Measurements from ENCODE around the gene DGAT2.

The DGAT2 gene

GRCh38 chr11:75780888-75781287, 12.3 kb downstream of the DGAT2 start:
- no peak for DNase-seq (ENCODE audit: low read depth in 2 of 2)

GRCh38 chr11:75781296-75781695, 12.7 kb downstream of the DGAT2 start:
- DNase-seq (ENCODE audit: low read depth in 2 of 2): no peak

- no peak for DNase-seq (ENCODE audit: low read depth in 2 of 2)
Measured at GRCh38 chr11:75781831-75782230, 13.3 kb downstream of the DGAT2 start.

GRCh38 chr11:75782540-75783263, 14.1 kb downstream of the DGAT2 start:
- no peak for DNase-seq (ENCODE audit: low read depth in 2 of 2)

- no peak for DNase-seq (ENCODE audit: low read depth in 2 of 2)
Measured at GRCh38 chr11:75783416-75784084, 15.0 kb downstream of the DGAT2 start.

GRCh38 chr11:75784085-75784478, 15.5 kb downstream of the DGAT2 start:
- no peak for DNase-seq (ENCODE audit: low read depth in 2 of 2)

- DNase-seq (ENCODE audit: low read depth in 2 of 2): no peak
Measured at GRCh38 chr11:75784506-75784905, 15.9 kb downstream of the DGAT2 start.

- DNase-seq (ENCODE audit: low read depth in 2 of 2): no peak
Measured at GRCh38 chr11:75785187-75785586, 16.6 kb downstream of the DGAT2 start.

- DNase-seq (ENCODE audit: low read depth in 2 of 2): no peak
Measured at GRCh38 chr11:75786101-75786736, 17.6 kb downstream of the DGAT2 start.

GRCh38 chr11:75789521-75789920, 20.9 kb downstream of the DGAT2 start:
- no peak for DNase-seq (ENCODE audit: low read depth in 2 of 2)

- DNase-seq (ENCODE audit: low read depth in 2 of 2): no peak
Measured at GRCh38 chr11:75790986-75791385, 22.4 kb downstream of the DGAT2 start.

- DNase-seq (ENCODE audit: low read depth in 2 of 2): no peak
Measured at GRCh38 chr11:75792127-75792731, 23.7 kb downstream of the DGAT2 start.

GRCh38 chr11:75792997-75793800, 24.6 kb downstream of the DGAT2 start:
- DNase-seq (ENCODE audit: low read depth in 2 of 2): no peak

- DNase-seq (ENCODE audit: low read depth in 2 of 2): no peak
Measured at GRCh38 chr11:75793966-75794365, 25.4 kb downstream of the DGAT2 start.

- no peak for DNase-seq (ENCODE audit: low read depth in 2 of 2)
Measured at GRCh38 chr11:75795276-75796090, 26.9 kb downstream of the DGAT2 start.

GRCh38 chr11:75796091-75796435, 27.5 kb downstream of the DGAT2 start:
- no peak for DNase-seq (ENCODE audit: low read depth in 2 of 2)

- DNase-seq (ENCODE audit: low read depth in 2 of 2): no peak
Measured at GRCh38 chr11:75797116-75797515, 28.5 kb downstream of the DGAT2 start.

GRCh38 chr11:75797792-75798191, 29.2 kb downstream of the DGAT2 start:
- no peak for DNase-seq (ENCODE audit: low read depth in 2 of 2)

GRCh38 chr11:75800136-75800675, 31.6 kb downstream of the DGAT2 start:
- no peak for DNase-seq (ENCODE audit: low read depth in 2 of 2)

GRCh38 chr11:75800728-75801361, 32.3 kb downstream of the DGAT2 start:
- no peak for DNase-seq (ENCODE audit: low read depth in 2 of 2)

Measured in stimulated activated CD4-positive, alpha-beta T cell treated with anti-CD3 and anti-CD28 coated beads, Interleukin-1b, Interleukin-23, amount 100 ng/mL, for 4 hours (primary cell).